Stimulated activated CD4-positive, alpha-beta T cell treated with anti-CD3 and anti-CD28 coated beads, Interleukin-1b, Interleukin-23, amount 100 ng/mL, for 48 hours (primary cell): ENCODE measurements around the gene BCKDHB.

ENCODE experiments used
- DNase-seq: peaks from one replicate; pipeline ENCODE4 v3.0.0-alpha.2; 2020

The BCKDHB gene

GRCh38 chr6:80336911-80337310 lies 230.4 kb downstream of the BCKDHB start:
- no peak for DNase-seq

- peak; percentile 60 for DNase-seq
These were observed 231.8 kb downstream of the BCKDHB start for GRCh38 chr6:80338201-80338836.

DNA sequence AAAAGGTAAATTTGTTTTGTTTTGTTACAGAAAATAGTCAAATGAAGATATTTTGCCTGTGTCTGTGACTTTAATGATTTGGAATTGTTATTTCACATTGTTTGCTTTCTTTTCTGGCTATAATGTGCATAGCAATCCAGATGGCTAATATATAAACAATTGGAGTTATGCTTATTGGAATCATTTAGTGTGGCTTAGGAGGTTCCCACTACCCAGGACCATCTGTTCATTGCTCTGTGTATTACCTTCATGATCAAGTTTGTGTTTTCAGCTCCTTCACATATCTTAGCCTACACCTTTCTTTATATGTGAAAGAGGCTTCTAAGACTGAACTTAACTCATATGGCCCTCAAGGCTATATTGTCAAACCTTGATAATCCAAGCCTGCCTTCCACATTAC lies 232.9 kb downstream of the BCKDHB start:
- DNase-seq: no peak

- no peak for DNase-seq
These were observed 233.8 kb downstream of the BCKDHB start for GRCh38 chr6:80340280-80340679.

GRCh38 chr6:80340686-80341085 lies 234.2 kb downstream of the BCKDHB start:
- no peak for DNase-seq

DNA sequence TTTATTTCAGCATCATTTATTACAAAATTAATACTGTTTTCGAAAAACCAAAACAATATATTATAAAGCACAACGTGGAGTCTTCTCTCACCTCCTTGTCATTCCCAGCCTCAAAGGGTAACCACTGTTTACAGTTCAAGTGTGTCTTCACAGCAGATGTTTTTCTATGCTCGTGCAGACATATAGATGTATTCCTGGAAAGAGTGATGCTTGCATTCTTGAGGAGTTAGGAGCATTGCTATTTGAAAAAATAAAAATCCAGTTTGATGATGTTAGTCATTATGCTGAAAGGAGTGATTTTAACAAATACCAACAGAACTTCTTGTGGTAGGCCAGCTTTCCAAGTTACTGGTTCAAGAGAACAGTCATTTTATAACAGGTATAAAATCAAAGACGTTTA lies 234.9 kb downstream of the BCKDHB start:
- DNase-seq: no peak

DNA sequence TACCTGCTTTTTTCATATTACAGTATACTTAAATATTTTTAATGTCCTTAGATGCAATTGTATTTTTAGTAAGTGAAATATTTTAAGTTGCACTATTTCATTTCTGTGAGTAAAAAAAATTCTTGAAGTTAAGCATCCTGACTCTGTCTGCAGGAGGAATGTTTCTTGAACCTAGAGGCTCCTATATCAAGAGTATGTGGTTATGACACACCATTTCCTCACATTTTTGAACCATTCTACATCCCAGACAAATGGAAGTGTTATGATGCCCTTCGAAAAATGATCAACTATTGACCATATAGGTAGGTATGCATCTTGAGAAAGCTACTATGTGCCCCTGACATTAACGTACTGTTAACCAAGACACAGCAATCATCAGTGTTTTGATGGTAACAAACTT lies 237.0 kb downstream of the BCKDHB start:
- no peak for DNase-seq

DNA sequence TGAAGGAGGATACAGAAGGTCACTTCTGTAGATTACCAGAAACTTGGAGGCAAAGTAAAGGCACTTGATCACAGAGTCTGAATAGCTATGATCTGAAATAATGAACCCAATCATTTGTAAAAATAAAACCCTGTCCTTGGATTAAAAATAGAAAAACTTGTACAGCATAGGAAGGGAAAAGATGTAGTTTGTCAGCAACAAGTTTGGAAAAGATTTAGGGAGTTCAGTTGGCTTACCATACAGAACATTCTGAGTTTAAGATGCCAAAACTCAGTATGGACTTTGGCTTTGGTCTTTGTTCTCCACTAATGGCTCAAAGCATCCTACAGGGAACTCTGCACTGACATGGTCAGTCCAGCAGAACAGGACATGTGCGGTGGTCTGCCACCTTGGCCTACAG lies 240.6 kb downstream of the BCKDHB start:
- no peak for DNase-seq

DNA sequence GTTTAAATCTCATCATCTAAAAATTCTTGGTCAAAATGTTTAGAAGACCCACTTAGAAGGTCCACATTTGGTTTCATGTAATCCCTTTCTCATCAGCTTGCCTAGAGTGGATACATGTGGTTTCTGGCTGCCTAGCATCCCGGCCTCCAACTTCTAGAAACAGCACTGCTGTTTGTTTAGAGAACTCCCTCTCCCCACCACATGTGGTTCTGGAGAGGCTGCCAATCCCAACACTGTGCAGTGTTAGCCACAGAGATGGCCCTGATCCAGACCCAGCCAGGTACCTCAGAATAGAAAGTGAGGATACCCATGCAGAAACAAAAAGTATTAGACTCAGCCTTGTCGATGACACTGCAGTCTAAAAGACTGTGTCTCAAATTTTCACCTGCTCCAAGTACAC lies 241.8 kb downstream of the BCKDHB start:
- DNase-seq: no peak

DNA sequence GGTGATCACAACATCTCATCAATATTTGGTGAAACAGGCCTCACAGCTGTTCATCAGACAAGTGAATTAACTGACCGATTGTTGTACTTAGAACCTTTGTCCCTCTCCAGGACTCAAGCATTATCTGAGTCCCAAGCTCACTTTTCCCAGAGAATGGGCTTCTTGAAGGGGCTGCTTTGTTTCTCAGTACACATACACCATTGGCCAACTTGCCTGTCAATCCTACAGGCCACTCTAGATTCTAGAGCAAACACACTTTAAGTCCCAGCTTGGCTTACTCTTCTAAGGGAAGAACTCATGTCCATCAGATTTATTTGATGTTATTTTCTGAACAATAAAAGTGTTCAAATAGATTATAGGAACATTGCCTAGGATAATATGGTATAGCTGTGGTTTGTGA lies 249.5 kb downstream of the BCKDHB start:
- no peak for DNase-seq

DNA sequence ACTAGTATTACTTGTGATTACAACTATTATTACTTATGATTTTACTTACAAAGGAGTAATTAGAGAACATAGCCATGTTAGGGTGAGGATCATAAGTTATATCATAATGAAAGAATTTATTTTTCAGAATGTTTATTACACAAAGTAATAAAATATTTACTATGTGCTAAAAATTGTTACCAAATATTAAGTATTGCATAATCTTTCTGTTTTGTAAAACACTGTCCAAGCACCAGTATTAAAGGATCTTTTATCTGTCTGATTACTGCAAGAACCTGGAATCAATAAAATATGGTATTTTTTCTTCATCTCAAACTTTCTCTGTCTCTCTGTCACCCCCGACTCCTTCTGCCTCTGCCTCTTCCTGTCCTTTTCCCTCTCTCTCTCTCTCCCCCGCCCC lies 250.1 kb downstream of the BCKDHB start:
- DNase-seq: no peak

GRCh38 chr6:80357081-80357480 lies 250.6 kb downstream of the BCKDHB start:
- DNase-seq: no peak

DNA sequence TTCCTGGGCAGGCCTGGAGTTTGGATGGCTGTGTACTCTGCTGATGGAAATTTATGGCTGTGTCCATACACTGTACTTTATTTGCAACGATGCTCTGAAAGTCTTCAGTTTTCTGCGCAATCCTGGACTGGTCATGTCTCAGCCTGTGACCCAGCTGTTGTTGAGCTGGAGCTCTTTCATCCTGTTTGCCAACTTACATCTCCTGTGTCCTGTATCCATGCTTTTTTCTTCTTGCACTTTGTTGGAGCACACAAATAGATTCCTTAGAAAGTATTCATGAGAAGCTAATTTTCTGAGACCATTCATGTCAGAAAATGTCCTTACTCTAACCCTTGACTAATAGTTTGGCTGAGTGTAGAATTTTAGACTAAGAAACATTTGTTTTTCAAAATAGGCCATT lies 251.2 kb downstream of the BCKDHB start:
- no peak for DNase-seq

DNA sequence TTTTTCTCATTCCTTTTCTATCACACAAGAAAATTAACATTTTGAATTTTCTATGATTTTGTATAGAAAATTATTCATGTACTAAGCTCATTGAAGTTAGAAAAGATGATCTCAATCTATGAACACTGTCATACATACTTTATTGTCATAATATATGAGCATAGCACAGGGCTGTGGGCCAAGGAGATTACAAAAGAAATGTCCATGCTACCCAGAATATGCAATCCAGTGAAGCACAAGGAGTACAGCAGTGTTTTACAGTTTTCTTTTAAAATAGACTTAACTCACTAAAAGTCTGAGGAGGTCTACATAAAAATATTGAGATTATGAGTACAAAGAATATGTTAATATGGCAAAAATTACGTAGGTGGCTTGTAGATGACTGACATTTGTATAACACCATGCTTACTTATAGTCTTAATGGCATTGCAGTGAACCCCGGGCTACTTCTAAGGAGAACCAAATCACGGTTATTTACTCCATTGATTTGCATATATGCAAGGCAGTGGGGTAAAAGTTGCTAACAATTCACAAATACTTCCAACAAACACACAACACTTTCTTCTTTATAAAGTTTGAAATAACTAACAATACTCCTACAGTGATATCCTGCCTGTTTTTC lies 257.1 kb downstream of the BCKDHB start:
- no peak for DNase-seq

DNA sequence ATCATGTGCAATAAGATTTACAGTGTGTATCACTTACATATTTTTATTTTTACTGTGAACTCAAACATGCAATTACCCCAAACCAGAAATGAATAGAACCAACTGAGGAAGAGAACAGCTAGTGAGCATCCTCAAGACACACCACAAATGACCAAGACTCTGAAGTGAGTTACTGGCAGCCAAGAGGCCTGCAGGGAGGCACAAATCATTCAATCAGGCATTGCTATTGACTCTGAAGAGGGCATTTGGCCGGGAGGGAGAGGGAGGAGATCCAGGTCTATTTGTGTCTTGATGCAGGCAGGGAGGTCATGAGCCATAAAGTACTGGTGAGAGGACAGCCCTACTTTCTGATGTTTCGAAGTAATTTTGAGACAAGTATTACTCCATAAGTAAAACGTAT lies 257.7 kb downstream of the BCKDHB start:
- DNase-seq: no peak

DNA sequence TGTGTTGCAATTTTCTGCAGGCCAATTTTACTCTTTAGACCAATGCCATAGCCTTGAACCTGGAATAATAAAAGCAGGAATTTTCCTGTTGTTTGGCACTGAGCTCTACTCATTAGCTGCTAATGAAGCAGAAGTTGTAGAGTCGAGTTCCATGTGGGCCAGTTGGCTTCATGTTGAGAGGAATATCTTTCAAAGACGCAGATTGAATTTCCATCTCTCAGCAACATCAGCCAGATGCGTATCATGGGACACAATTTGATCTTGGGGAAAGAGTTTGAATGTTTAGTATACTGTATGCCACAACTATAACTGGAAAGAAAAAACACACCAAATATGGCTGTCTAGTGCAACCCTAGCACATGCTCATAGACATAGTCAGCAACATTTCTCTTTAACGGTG lies 259.6 kb downstream of the BCKDHB start:
- no peak for DNase-seq

GRCh38 chr6:80366714-80367113 lies 260.2 kb downstream of the BCKDHB start:
- DNase-seq: no peak

GRCh38 chr6:80376411-80376810 lies 269.9 kb downstream of the BCKDHB start:
- DNase-seq: no peak

GRCh38 chr6:80380566-80380965 lies 274.1 kb downstream of the BCKDHB start:
- DNase-seq: no peak

DNA sequence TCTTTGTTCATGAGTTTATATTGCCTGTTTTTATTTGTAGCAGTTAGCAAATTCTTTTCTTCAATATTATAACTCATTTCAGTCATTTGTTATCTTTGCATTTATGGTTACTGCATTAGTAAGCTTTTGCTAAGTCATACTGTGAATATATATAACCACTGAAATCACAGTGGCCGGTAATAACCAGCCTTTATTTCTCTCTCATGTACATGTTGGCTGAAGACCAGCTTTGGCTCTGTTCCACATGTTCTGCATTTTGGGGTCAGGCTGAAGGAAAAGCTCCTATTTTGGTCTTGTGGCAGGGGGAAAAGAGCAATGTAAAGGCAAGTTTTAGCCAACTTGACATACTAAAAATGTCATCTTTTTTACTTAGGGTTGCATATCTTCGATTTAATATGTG lies 276.3 kb downstream of the BCKDHB start:
- no peak for DNase-seq

DNA sequence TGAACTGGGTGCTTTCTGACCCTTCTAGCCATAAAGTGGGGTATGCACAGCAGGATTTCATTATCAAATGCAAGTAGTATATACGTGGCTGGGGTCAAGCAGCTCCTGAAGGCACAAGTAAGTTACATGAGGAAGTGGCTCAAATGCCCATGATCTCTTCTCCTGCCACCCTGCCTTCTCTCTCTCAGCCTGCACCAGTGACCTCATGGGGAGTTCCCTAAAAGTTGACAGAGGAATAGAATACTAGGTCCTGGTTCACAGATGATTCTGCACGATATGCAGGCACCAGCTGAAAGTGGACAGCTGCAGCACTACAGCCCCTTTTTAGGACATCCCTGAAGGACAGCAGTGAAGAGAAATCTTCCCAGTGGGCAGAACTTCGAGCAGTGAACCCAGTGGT lies 282.0 kb downstream of the BCKDHB start:
- DNase-seq: no peak
